Measurements from ENCODE around the gene PKNOX2.
A peak's percentile ranks its signal among the peaks of the same experiment; 100 is the strongest.

PKNOX2 gene

GRCh38 chr11:125317416-125317815 lies 152.9 kb downstream of the PKNOX2 start:
- DNase-seq = no peak

GRCh38 chr11:125319649-125320048 lies 155.1 kb downstream of the PKNOX2 start:
- DNase-seq = no peak

GRCh38 chr11:125320347-125321076 lies 156.0 kb downstream of the PKNOX2 start:
- DNase-seq = no peak

- DNase-seq = no peak
Observed at GRCh38 chr11:125322289-125322688, 157.7 kb downstream of the PKNOX2 start.

GRCh38 chr11:125325196-125325595 lies 160.6 kb downstream of the PKNOX2 start:
- DNase-seq = no peak

GRCh38 chr11:125326126-125326525 lies 161.6 kb downstream of the PKNOX2 start:
- DNase-seq = no peak

- no peak for DNase-seq
Observed at GRCh38 chr11:125327518-125328224, 163.1 kb downstream of the PKNOX2 start.

GRCh38 chr11:125328225-125328580 lies 163.7 kb downstream of the PKNOX2 start:
- no peak for DNase-seq

- no peak for DNase-seq
Observed at GRCh38 chr11:125329786-125330185, 165.2 kb downstream of the PKNOX2 start.

GRCh38 chr11:125330462-125331325 lies 166.1 kb downstream of the PKNOX2 start:
- no peak for DNase-seq

- DNase-seq = no peak
Observed at GRCh38 chr11:125331357-125332035, 166.9 kb downstream of the PKNOX2 start.

- DNase-seq = no peak
Observed at GRCh38 chr11:125332821-125333220, 168.3 kb downstream of the PKNOX2 start.

GRCh38 chr11:125333354-125334073 lies 169.0 kb downstream of the PKNOX2 start:
- no peak for DNase-seq

GRCh38 chr11:125335106-125335505 lies 170.6 kb downstream of the PKNOX2 start:
- peak; percentile 50 for DNase-seq

GRCh38 chr11:125337836-125338834 lies 173.6 kb downstream of the PKNOX2 start:
- DNase-seq = peak; percentile 22

- peak; percentile 55 for DNase-seq
Observed at GRCh38 chr11:125338886-125339811, 174.6 kb downstream of the PKNOX2 start.

GRCh38 chr11:125341676-125342075 lies 177.1 kb downstream of the PKNOX2 start:
- DNase-seq = peak; percentile 41

GRCh38 chr11:125342281-125342930 lies 177.9 kb downstream of the PKNOX2 start:
- peak; percentile 24 for DNase-seq

GRCh38 chr11:125343086-125343717 lies 178.7 kb downstream of the PKNOX2 start:
- peak; percentile 50 for DNase-seq
